Mesodermal cell (in vitro differentiated cells): ENCODE results near the gene TBX20.

Experiments used
- H3K27ac ChIP-seq: 2 replicates; pipeline ENCODE4 v1.7.0; 2013; ENCODE audit warnings: mild to moderate bottlenecking, low read depth, low read length, moderate library complexity; ENCODE audit not compliant: severe bottlenecking
- H3K36me3 ChIP-seq: 2 replicates; pipeline ENCODE4 v1.7.1; 2013; ENCODE audit warnings: mild to moderate bottlenecking, low read length, moderate library complexity; ENCODE audit not compliant: control insufficient read depth, insufficient read depth
- H3K4me1 ChIP-seq: one replicate; pipeline ENCODE4 v1.7.1; 2013; ENCODE audit warnings: mild to moderate bottlenecking, low read length; ENCODE audit not compliant: insufficient read depth, control insufficient read depth, poor library complexity, severe bottlenecking
- H3K4me3 ChIP-seq: 2 replicates; pipeline ENCODE4 v1.7.0; 2013; ENCODE audit warnings: low read length, control low read depth, mild to moderate bottlenecking; ENCODE audit not compliant: insufficient read depth, poor library complexity, severe bottlenecking; ENCODE audit errors: extremely low read depth
- H3K9me3 ChIP-seq: 2 replicates; pipeline ENCODE4 v1.7.1; 2013; ENCODE audit warnings: mild to moderate bottlenecking, low read length, moderate library complexity; ENCODE audit not compliant: control insufficient read depth
- WGBS, 2 experiments: methylation state at CpG; one replicate each; pipeline ENCODE4 v1.1.5; 2013; ENCODE audit warnings: missing lambda C conversion rate in 2 of 2; ENCODE audit not compliant: insufficient coverage in 2 of 2; 5-methylcytosine and 5-hydroxymethylcytosine counted together

TBX20 gene

GRCh38 chr7:35261476-35262285, 7.8 kb upstream of the TBX20 start:
- H3K27ac ChIP-seq, result peak overlapping the region; percentile 2
- peaks cover 23% of the 10 kb centered on the region for H3K4me1 ChIP-seq

GRCh38 chr7:35261041-35261440, 7.1 kb upstream of the TBX20 start:
- no peaks in the 10 kb centered on the region for H3K9me3 ChIP-seq
- peak overlapping the region; percentile 19 for H3K4me3 ChIP-seq
- no peak overlapping the region for H3K27ac ChIP-seq
- WGBS, 2 experiments, result 8 to 13% methylated on average over 10 to 18 of the region's 21 CpGs
- no peaks in the 10 kb centered on the region for H3K36me3 ChIP-seq
- peaks cover 23% of the 10 kb centered on the region for H3K4me1 ChIP-seq

More at GRCh38 chr7:35261476-35262285, 7.8 kb upstream of the TBX20 start:
- WGBS, 2 experiments, result 0 to 2% methylated on average over 38 to 53 of the region's 56 CpGs
- Histone ChIP-seq H3K9me3 (no peaks in the 10 kb centered on the region), H3K4me3 (peak overlapping the region; percentile 19), H3K36me3 (no peaks in the 10 kb centered on the region)

- WGBS, 2 experiments, result 21 to 22% methylated on average over 7 of the region's 7 CpGs
- peaks cover 23% of the 10 kb centered on the region for H3K4me1 ChIP-seq
- H3K27ac ChIP-seq, result no peak overlapping the region
- no peaks in the 10 kb centered on the region for H3K36me3 ChIP-seq
- no peaks in the 10 kb centered on the region for H3K9me3 ChIP-seq
- H3K4me3 ChIP-seq, result no peak overlapping the region
Observed at GRCh38 chr7:35260246-35260645, 6.3 kb upstream of the TBX20 start.

- peaks cover 28% of the 10 kb centered on the region for H3K4me1 ChIP-seq
- no peaks in the 10 kb centered on the region for H3K9me3 ChIP-seq
- H3K36me3 ChIP-seq, result no peaks in the 10 kb centered on the region
- no peak overlapping the region for H3K27ac ChIP-seq
- WGBS, 2 experiments, result no CpG with 5 or more reads among the region's 6 CpGs
- no peak overlapping the region for H3K4me3 ChIP-seq
Observed at GRCh38 chr7:35259523-35259908, 5.6 kb upstream of the TBX20 start.

- WGBS, 2 experiments, result 7 to 14% methylated on average over 23 to 25 of the region's 27 CpGs
- Histone ChIP-seq H3K9me3 (no peaks in the 10 kb centered on the region), H3K36me3 (no peaks in the 10 kb centered on the region), H3K4me3 (no peak overlapping the region), H3K27ac (no peak overlapping the region), H3K4me1 (peaks cover 28% of the 10 kb centered on the region)
Observed at GRCh38 chr7:35258868-35259522, 5.1 kb upstream of the TBX20 start.

GRCh38 chr7:35258125-35258867, 4.4 kb upstream of the TBX20 start:
- H3K36me3 ChIP-seq, result no peaks in the 10 kb centered on the region
- H3K4me3 ChIP-seq, result peak overlapping the region; percentile 32
- H3K9me3 ChIP-seq, result no peaks in the 10 kb centered on the region
- H3K4me1 ChIP-seq, result peaks cover 28% of the 10 kb centered on the region
- 7 to 11% methylated on average over 42 of the region's 50 CpGs for WGBS, 2 experiments
- H3K27ac ChIP-seq, result no peak overlapping the region

GRCh38 chr7:35257251-35258124, 3.6 kb upstream of the TBX20 start:
- H3K4me3 ChIP-seq, result peak overlapping the region; percentile 32
- WGBS, 2 experiments, result 1 to 2% methylated on average over 59 to 69 of the region's 69 CpGs

GRCh38 chr7:35256256-35257175, 2.6 kb upstream of the TBX20 start:
- no peak overlapping the region for H3K27ac ChIP-seq
- H3K4me3 ChIP-seq, result no peak overlapping the region
- peaks cover 28% of the 10 kb centered on the region for H3K4me1 ChIP-seq
- H3K9me3 ChIP-seq, result no peaks in the 10 kb centered on the region
- no peaks in the 10 kb centered on the region for H3K36me3 ChIP-seq
- WGBS, 2 experiments, result 3% methylated on average over 16 to 18 of the region's 29 CpGs

More at GRCh38 chr7:35257251-35258124, 3.6 kb upstream of the TBX20 start:
- no peaks in the 10 kb centered on the region for H3K36me3 ChIP-seq
- no peak overlapping the region for H3K27ac ChIP-seq
- H3K4me1 ChIP-seq, result peaks cover 28% of the 10 kb centered on the region
- no peaks in the 10 kb centered on the region for H3K9me3 ChIP-seq

GRCh38 chr7:35255443-35256255, 1.7 kb upstream of the TBX20 start:
- Histone ChIP-seq H3K36me3 (no peaks in the 10 kb centered on the region), H3K4me1 (peaks cover 29% of the 10 kb centered on the region), H3K27ac (peak overlapping the region; percentile 46), H3K9me3 (no peaks in the 10 kb centered on the region), H3K4me3 (peak overlapping the region; percentile 65)
- 4 to 5% methylated on average over 12 to 16 of the region's 19 CpGs for WGBS, 2 experiments
